Type B pancreatic cell (in vitro differentiated cells): Measurements from ENCODE around the gene H2AZ2. TPM values are rescaled to one million over a fixed set of nuclear protein-coding genes. Genes with fewer than 3 reads are reported as not detected.

Source experiments
- DNase-seq: peaks from one replicate; pipeline ENCODE4 v3.0.0; 2021; ENCODE audit warnings: mixed read lengths; ENCODE audit not compliant: unreplicated experiment; ENCODE audit errors: extremely low spot score
- H3K27ac Mint-ChIP-seq: 2 replicates; pipeline ENCODE4 v1.8.0; 2021; ENCODE audit warnings: mild to moderate bottlenecking, mixed read lengths
- H3K27me3 Mint-ChIP-seq: 2 replicates; pipeline ENCODE4 v1.8.0; 2021; ENCODE audit warnings: mixed read lengths
- H3K36me3 Mint-ChIP-seq: 2 replicates; pipeline ENCODE4 v1.8.0; 2021; ENCODE audit warnings: mixed read lengths
- H3K4me1 Mint-ChIP-seq: one replicate; pipeline ENCODE4 v1.8.0; 2021; ENCODE audit warnings: mixed read lengths; ENCODE audit not compliant: unreplicated experiment
- H3K4me3 Mint-ChIP-seq: 2 replicates; pipeline ENCODE4 v1.8.0; 2021; ENCODE audit warnings: mild to moderate bottlenecking, mixed read lengths
- H3K9me3 Mint-ChIP-seq: 2 replicates; pipeline ENCODE4 v1.8.0; 2021; ENCODE audit warnings: mixed read lengths
- CTCF ChIP-seq: fragments of 200-600 bp; sonication (generic); conservative IDR thresholded peaks from 2 replicates; pipeline ENCODE4 v1.5.0; 2021; ENCODE audit warnings: antibody characterized with exemption, mild to moderate bottlenecking
- total RNA-seq: library from RNA; stranded (reverse); gene quantifications from 2 replicates; pipeline ENCODE4 v1.2.1, GENCODE V29; 2021; ENCODE audit warnings: low replicate concordance

H2AZ2 gene
- total RNA-seq, 1 donor from 2014 or later: 239 TPM

GRCh38 chr7:44858161-44858560 is 10.3 kb upstream of the H2AZ2 start:
- peak; percentile 65 for TF ChIP-seq CTCF
- no peak for DNase-seq
- Mint-ChIP-seq H3K4me3 (no peak overlapping the region), H3K27me3 (peaks cover 4% of the 10 kb centered on the region), H3K27ac (no peak overlapping the region), H3K36me3 (no peaks in the 10 kb centered on the region), H3K9me3 (no peaks in the 10 kb centered on the region), H3K4me1 (no peaks in the 10 kb centered on the region)

- H3K4me1 Mint-ChIP-seq: peaks cover 4% of the 10 kb centered on the region
- no peak for DNase-seq
- H3K36me3 Mint-ChIP-seq: no peaks in the 10 kb centered on the region
- H3K4me3 Mint-ChIP-seq: no peak overlapping the region
- H3K27me3 Mint-ChIP-seq: no peaks in the 10 kb centered on the region
- no peaks in the 10 kb centered on the region for H3K9me3 Mint-ChIP-seq
- TF ChIP-seq CTCF: no peak
- no peak overlapping the region for H3K27ac Mint-ChIP-seq
These were observed 6.9 kb upstream of the H2AZ2 start for GRCh38 chr7:44854644-44855364.

- no peak for DNase-seq
- Mint-ChIP-seq H3K36me3 (no peaks in the 10 kb centered on the region), H3K27ac (no peak overlapping the region), H3K4me3 (no peak overlapping the region), H3K9me3 (no peaks in the 10 kb centered on the region), H3K4me1 (peaks cover 11% of the 10 kb centered on the region), H3K27me3 (no peaks in the 10 kb centered on the region)
- TF ChIP-seq CTCF: no peak
These were observed 5.5 kb upstream of the H2AZ2 start for GRCh38 chr7:44853391-44853790.

DNA sequence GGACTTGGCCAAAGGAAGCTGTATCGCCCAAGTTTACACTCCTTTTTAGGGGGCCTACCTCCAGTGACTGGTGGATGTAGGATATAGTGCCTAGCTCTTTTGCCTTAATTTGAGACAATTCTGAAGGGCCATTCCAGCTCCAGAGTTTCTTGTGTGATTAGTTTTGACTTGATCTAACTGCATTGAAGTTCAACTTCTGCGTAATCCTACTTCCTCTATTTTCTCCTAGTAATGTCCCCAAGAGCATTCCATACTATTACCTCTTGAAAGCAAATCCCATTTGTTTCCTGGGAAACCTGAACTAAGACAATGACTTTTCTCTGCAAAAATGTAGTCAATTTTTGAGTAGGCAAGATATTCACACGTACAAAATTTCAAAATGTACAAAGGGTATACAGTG is 4.7 kb upstream of the H2AZ2 start:
- H3K4me3 Mint-ChIP-seq: no peak overlapping the region
- no peak for TF ChIP-seq CTCF
- no peak overlapping the region for H3K27ac Mint-ChIP-seq
- no peaks in the 10 kb centered on the region for H3K9me3 Mint-ChIP-seq
- H3K4me1 Mint-ChIP-seq: peaks cover 11% of the 10 kb centered on the region
- H3K27me3 Mint-ChIP-seq: no peaks in the 10 kb centered on the region
- DNase-seq: no peak
- H3K36me3 Mint-ChIP-seq: no peaks in the 10 kb centered on the region

GRCh38 chr7:44849885-44850544 is 2.1 kb upstream of the H2AZ2 start:
- Mint-ChIP-seq H3K27me3 (no peaks in the 10 kb centered on the region), H3K4me1 (peaks cover 23% of the 10 kb centered on the region), H3K4me3 (peak overlapping the region; percentile 98), H3K9me3 (no peaks in the 10 kb centered on the region), H3K36me3 (no peaks in the 10 kb centered on the region), H3K27ac (peak overlapping the region; percentile 99)
- no peak for TF ChIP-seq CTCF
- DNase-seq: no peak
